GM18907 (cell line): ENCODE data around the gene LRIT1.

Source experiments
- ATAC-seq: cut with Tn5 transposase; IDR thresholded peaks from one replicate; pipeline ENCODE4 v1.9.1; 2021; ENCODE audit warnings: mild to moderate bottlenecking, moderate library complexity; ENCODE audit not compliant: unreplicated experiment

Gene LRIT1

GRCh38 chr10:84195044-84195830, 46.1 kb downstream of the LRIT1 start:
- ATAC-seq = peak; percentile 2

GRCh38 chr10:84194424-84195043, 46.8 kb downstream of the LRIT1 start, which contains the start of gene CDHR1:
CDHR1 (plus strand) TSS chr10:84194537; CDS start chr10:84194761, 224 bp downstream.
- peak; percentile 82 for ATAC-seq

GRCh38 chr10:84193846-84194423, 47.4 kb downstream of the LRIT1 start:
- ATAC-seq = peak; percentile 24

- ATAC-seq = no peak
Measured at GRCh38 chr10:84193327-84193726, 48.0 kb downstream of the LRIT1 start.

- no peak for ATAC-seq
Measured at GRCh38 chr10:84191106-84191505, 50.2 kb downstream of the LRIT1 start.

- ATAC-seq = no peak
Measured at GRCh38 chr10:84190621-84191020, 50.7 kb downstream of the LRIT1 start.

- ATAC-seq = no peak
Measured at GRCh38 chr10:84188815-84189214, 52.5 kb downstream of the LRIT1 start.

- ATAC-seq = no peak
Measured at GRCh38 chr10:84185526-84186175, 55.7 kb downstream of the LRIT1 start.

- no peak for ATAC-seq
Measured at GRCh38 chr10:84184517-84184916, 56.8 kb downstream of the LRIT1 start.

- no peak for ATAC-seq
Measured at GRCh38 chr10:84181631-84182030, 59.7 kb downstream of the LRIT1 start.
